Prostate gland (tissue), 2 donors: ENCODE data around the gene RIMS3. TPM values are rescaled to one million over a fixed set of nuclear protein-coding genes. Genes with fewer than 3 reads are reported as not detected.

ENCODE experiments used
- DNase-seq: peaks from one replicate; pipeline ENCODE4 v3.0.0-alpha.2; 2019; ENCODE audit warnings: low spot score
- H3K27ac ChIP-seq, 2 donors: fragments of 200-600 bp; sonication (generic); 2 replicates each; pipeline ENCODE4 v1.5.1; 2017 to 2019
- H3K27me3 ChIP-seq: fragments of 200-600 bp; sonication (generic); replicated peaks from 2 replicates; pipeline ENCODE4 v1.5.1; 2019; ENCODE audit not compliant: insufficient read depth
- H3K36me3 ChIP-seq, 2 donors: fragments of 200-600 bp; sonication (generic); 1 replicate in 1 of 2; 2 replicates in 1 of 2; pipeline versions ENCODE4 v1.5.1 to v1.8.1; 2017 to 2019
- H3K4me1 ChIP-seq: fragments of 200-600 bp; sonication (generic); replicated peaks from 2 replicates; pipeline ENCODE4 v1.5.1; 2019
- H3K4me3 ChIP-seq, 2 donors: fragments of 200-600 bp; sonication (generic); 2 replicates each; pipeline ENCODE4 v1.5.1; 2017 to 2019
- H3K9me3 ChIP-seq: fragments of 200-600 bp; sonication (generic); 2 replicates; pipeline ENCODE4 v1.5.1; 2017
- POLR2A ChIP-seq: fragments of 450-650 bp; IDR thresholded peaks from one replicate; pipeline ENCODE4 v1.6.1; 2016; ENCODE audit warnings: antibody characterized with exemption, mild to moderate bottlenecking
- POLR2AphosphoS5 ChIP-seq: sonication (generic); formaldehyde crosslinking; IDR thresholded peaks from one replicate; pipeline ENCODE4 v1.6.1; 2017; ENCODE audit warnings: antibody characterized with exemption
- WGBS: methylation state at CpG from one replicate; pipeline ENCODE4 v1.1.5; 2018; 5-methylcytosine and 5-hydroxymethylcytosine counted together
- intact Hi-C: fragments of 100-400 bp; cut with DNase I; formaldehyde crosslinking; loops from one replicate; pipeline ENCODE4 v1.14.2; 2022
- total RNA-seq, 2 donors: library from RNA; depleted of rRNA; stranded (reverse); fragments of >200 nt; gene quantifications; one replicate each; pipeline ENCODE4 v1.1.0, GENCODE V29; 2016
- TF ChIP-seq, protein P1 (sequence below), 4 experiments: fragments of 200-600 bp in 2 of 4; fragments of 450-650 bp in 2 of 4; sonication (generic) in 2 of 4; IDR thresholded peaks; 1 replicate in 3 of 4; 2 replicates in 1 of 4; pipeline ENCODE4 v1.5.1; 2016 to 2019; ENCODE audit warnings: antibody characterized with exemption in 4 of 4, mild to moderate bottlenecking in 2 of 4, moderate library complexity in 2 of 4

RIMS3 gene
- total RNA-seq, 2 donors from 2014 or later = 3.0 to 10.5 TPM

DNA sequence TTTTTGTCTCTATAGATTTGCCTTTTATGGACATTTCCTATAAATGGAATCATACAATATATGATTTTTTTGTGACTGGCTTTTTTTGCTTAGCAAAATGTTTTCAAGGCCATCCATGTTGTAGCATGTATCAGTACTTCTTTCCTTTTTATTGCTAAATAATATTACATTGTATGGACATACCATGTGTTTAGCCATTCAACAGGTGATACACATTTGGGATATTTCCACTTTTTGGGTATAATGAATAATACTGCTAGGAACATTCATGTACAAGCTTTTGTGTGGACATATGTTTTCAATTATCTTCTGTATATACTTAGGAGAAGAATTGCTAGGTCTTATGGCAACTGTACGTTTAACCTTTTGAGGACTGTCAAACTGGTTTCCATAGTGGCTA is 47.4 kb downstream of the RIMS3 start:
- H3K36me3 ChIP-seq = no peaks in the 10 kb centered on the region
- H3K9me3 ChIP-seq = no peaks in the 10 kb centered on the region
- no peak overlapping the region for H3K27ac ChIP-seq
- TF ChIP-seq POLR2A (no peak), POLR2AphosphoS5 (no peak)
- TF ChIP-seq, protein P1, sequence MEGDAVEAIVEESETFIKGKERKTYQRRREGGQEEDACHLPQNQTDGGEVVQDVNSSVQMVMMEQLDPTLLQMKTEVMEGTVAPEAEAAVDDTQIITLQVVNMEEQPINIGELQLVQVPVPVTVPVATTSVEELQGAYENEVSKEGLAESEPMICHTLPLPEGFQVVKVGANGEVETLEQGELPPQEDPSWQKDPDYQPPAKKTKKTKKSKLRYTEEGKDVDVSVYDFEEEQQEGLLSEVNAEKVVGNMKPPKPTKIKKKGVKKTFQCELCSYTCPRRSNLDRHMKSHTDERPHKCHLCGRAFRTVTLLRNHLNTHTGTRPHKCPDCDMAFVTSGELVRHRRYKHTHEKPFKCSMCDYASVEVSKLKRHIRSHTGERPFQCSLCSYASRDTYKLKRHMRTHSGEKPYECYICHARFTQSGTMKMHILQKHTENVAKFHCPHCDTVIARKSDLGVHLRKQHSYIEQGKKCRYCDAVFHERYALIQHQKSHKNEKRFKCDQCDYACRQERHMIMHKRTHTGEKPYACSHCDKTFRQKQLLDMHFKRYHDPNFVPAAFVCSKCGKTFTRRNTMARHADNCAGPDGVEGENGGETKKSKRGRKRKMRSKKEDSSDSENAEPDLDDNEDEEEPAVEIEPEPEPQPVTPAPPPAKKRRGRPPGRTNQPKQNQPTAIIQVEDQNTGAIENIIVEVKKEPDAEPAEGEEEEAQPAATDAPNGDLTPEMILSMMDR (IDR thresholded peaks at IDR 0.05) = no peak
- H3K4me1 ChIP-seq = no peaks in the 10 kb centered on the region
- no peaks in the 10 kb centered on the region for H3K27me3 ChIP-seq
- DNase-seq = no peak
- intact Hi-C loops = no loop called here
- H3K4me3 ChIP-seq = no peak overlapping the region
- 68% methylated on average over 1 of the region's 1 CpG for WGBS

DNA sequence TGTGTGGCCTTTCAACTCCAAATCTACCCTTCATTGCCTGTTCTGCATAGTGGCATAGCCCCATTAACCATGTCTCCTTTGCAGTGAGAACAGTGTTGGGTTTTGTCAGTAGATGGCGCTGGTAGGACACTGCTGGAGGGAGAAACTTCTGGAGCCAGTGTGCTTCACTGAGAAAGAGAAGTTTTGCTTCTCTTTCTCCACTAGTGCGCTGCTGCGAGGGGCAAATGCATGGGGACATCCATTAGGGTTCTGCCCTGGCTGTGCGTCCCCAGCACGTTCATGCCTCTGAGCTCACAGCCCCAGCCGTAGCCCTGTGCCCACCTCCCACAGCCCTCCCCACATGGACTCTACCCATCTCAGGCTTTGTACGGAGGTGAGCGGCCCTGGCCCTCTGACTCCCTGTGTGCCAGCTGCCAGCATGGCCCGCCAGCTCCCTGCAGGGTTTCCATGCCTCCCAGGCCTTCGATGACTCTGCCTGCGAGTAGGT is 53.1 kb downstream of the RIMS3 start:
- H3K9me3 ChIP-seq = no peaks in the 10 kb centered on the region
- TF ChIP-seq, protein P1 (IDR thresholded peaks at IDR 0.05) = peak in 3 of 4 experiments; percentile 51 to 73 (median 68)
- TF ChIP-seq POLR2AphosphoS5 = no peak
- H3K36me3 ChIP-seq = no peaks in the 10 kb centered on the region
- intact Hi-C loops = loop anchor here (5.0 kb wide), 2 partner anchors 240 to 340 kb away; no protein-coding TSS in a partner anchor
- no peak overlapping the region for H3K27ac ChIP-seq
- no peaks in the 10 kb centered on the region for H3K27me3 ChIP-seq
- no peak overlapping the region for H3K4me3 ChIP-seq
- DNase-seq = peak; percentile 59
- 33% methylated on average over 11 of the region's 11 CpGs for WGBS
- no peaks in the 10 kb centered on the region for H3K4me1 ChIP-seq

DNA sequence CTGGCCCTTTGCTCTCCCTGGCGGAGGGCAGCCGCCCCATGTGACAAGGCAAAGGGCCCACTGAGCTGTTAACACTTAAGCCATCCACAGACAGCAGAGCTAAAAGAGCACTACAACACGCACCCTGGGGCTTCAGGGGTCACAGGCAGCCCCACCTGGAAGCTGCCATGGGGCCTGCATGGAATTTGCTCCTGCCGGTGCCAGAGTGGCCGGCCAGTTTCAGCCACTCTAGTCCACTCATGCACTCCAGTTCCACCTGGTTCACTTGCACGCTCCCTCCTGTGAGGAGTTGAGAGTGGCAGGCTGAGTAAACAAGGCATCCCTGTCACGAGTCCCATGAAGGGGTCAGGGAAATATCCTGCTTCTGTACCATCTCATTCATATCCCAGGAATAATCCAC is 55.3 kb downstream of the RIMS3 start:
- Histone ChIP-seq H3K4me1 (no peaks in the 10 kb centered on the region), H3K4me3 (no peak overlapping the region), H3K36me3 (no peaks in the 10 kb centered on the region), H3K27me3 (no peaks in the 10 kb centered on the region), H3K9me3 (no peaks in the 10 kb centered on the region), H3K27ac (no peak overlapping the region)
- TF ChIP-seq POLR2A = no peak
- no peak for TF ChIP-seq POLR2AphosphoS5
- TF ChIP-seq, protein P1 (IDR thresholded peaks at IDR 0.05) = no peak
- no peak for DNase-seq
- WGBS = 87% methylated on average over 7 of the region's 7 CpGs
- intact Hi-C loops = loop anchor here (5.0 kb wide), 2 partner anchors 242 to 342 kb away; no protein-coding TSS in a partner anchor

DNA sequence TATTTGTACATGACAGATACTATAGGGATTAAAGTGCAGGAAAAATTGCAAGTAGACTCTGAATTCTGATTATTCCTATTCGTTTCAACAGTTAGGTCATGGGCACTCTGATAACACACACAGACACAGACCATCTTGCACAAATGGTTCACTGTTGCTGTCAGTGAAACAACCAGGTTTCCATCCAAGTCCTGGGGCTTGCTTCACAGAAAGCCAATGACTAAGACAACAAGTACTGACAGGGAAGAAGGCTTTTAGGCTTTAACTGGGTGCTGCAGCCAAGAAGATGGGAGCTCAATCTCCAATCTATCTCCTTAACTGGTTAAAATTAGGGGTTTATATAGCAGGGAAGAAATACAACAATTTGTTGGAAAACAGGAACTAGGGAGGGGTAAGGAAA is 57.6 kb downstream of the RIMS3 start:
- no peaks in the 10 kb centered on the region for H3K9me3 ChIP-seq
- H3K27ac ChIP-seq = no peak overlapping the region
- H3K4me1 ChIP-seq = no peaks in the 10 kb centered on the region
- TF ChIP-seq, protein P1 (IDR thresholded peaks at IDR 0.05) = no peak
- TF ChIP-seq POLR2A (no peak), POLR2AphosphoS5 (no peak)
- no peaks in the 10 kb centered on the region for H3K27me3 ChIP-seq
- intact Hi-C loops = no loop called here
- 61% methylated on average over 1 of the region's 1 CpG for WGBS
- H3K36me3 ChIP-seq = no peaks in the 10 kb centered on the region
- H3K4me3 ChIP-seq = no peak overlapping the region
- no peak for DNase-seq

DNA sequence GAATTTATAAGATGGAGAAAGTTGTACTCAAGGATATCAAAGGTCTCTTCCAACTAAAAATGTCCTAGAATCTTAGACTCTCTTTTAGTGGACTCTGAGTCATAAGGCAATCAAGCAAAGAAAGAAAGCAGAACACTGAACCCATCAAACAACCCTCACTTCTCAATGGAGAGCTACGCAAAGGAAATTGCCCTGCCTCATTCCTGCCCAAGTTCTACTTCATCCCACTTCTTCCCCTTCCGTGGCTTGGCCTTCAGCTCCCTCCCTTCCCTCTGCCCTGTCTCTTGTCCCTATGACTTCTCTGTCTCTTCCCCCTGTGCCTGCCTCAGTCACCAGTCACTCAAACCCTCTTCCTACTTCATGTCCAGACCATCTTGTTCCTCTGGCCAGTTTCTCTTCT is 58.5 kb downstream of the RIMS3 start:
- no peaks in the 10 kb centered on the region for H3K9me3 ChIP-seq
- H3K27me3 ChIP-seq = no peaks in the 10 kb centered on the region
- H3K27ac ChIP-seq = no peak overlapping the region
- no peaks in the 10 kb centered on the region for H3K4me1 ChIP-seq
- TF ChIP-seq POLR2A (no peak), POLR2AphosphoS5 (no peak)
- TF ChIP-seq, protein P1 (IDR thresholded peaks at IDR 0.05) = no peak
- intact Hi-C loops = no loop called here
- no peaks in the 10 kb centered on the region for H3K36me3 ChIP-seq
- no peak overlapping the region for H3K4me3 ChIP-seq
- DNase-seq = no peak
- 76% methylated on average over 2 of the region's 2 CpGs for WGBS
